ENCODE data around the gene PIGL. TPM values are rescaled to one million over a fixed set of nuclear protein-coding genes. Genes with fewer than 3 reads are reported as not detected.

The PIGL gene
- total RNA-seq, 1 donor from 2014 or later: 56.6 TPM

- intact Hi-C loops (cut with micrococcal nuclease): no loop called here
These were observed 45.2 kb downstream of the PIGL start for GRCh38 chr17:16262201-16262600.

DNA sequence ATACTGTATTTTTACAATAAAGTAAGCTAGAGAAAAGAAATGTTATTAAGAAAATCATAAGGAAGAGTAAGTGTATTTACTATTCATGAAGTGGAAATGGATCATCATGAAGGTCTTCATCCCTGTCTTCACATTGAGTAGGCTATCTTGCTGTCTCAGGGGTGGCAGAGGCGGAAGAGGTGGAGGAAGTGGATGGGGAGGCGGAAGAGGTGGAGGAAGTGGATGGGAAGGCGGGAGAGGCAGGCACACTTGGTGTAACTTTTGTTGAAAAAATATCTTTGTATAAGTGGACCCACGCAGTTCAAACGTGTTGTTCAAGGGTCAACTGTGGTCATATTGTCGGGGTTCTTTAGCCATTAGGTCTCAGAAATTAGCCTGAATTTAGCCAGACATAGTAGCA lies 50.2 kb downstream of the PIGL start:
- H3K27ac Mint-ChIP-seq: peak overlapping the region; percentile 86
- CTCF ChIA-PET: no interaction called here
- DNase-seq (no peak), ATAC-seq (ENCODE audit: low read depth) (no peak)
- POLR2A ChIA-PET: interaction anchor here (0.6 to 4.2 kb wide), 4 partner anchors 19 to 114 kb away, joined by 6 to 47 read pairs (median 9); partner anchors contain the start of genes NCOR1 and PIGL
- no peaks in the 10 kb centered on the region for H3K36me3 Mint-ChIP-seq (ENCODE audit: low read depth)
- peaks cover 33% of the 10 kb centered on the region for H3K4me1 Mint-ChIP-seq
- TF ChIP-seq, protein P1, sequence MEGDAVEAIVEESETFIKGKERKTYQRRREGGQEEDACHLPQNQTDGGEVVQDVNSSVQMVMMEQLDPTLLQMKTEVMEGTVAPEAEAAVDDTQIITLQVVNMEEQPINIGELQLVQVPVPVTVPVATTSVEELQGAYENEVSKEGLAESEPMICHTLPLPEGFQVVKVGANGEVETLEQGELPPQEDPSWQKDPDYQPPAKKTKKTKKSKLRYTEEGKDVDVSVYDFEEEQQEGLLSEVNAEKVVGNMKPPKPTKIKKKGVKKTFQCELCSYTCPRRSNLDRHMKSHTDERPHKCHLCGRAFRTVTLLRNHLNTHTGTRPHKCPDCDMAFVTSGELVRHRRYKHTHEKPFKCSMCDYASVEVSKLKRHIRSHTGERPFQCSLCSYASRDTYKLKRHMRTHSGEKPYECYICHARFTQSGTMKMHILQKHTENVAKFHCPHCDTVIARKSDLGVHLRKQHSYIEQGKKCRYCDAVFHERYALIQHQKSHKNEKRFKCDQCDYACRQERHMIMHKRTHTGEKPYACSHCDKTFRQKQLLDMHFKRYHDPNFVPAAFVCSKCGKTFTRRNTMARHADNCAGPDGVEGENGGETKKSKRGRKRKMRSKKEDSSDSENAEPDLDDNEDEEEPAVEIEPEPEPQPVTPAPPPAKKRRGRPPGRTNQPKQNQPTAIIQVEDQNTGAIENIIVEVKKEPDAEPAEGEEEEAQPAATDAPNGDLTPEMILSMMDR (IDR thresholded peaks at IDR 0.05): no peak
- H3K4me3 Mint-ChIP-seq: peak overlapping the region; percentile 28
- H3K9me3 Mint-ChIP-seq: no peaks in the 10 kb centered on the region
- H3K27me3 Mint-ChIP-seq: no peaks in the 10 kb centered on the region
- intact Hi-C loops (cut with micrococcal nuclease): no loop called here

More at GRCh38 chr17:16262201-16262600, 45.2 kb downstream of the PIGL start:
- no peak for ATAC-seq (ENCODE audit: low read depth)
- no peak overlapping the region for H3K4me3 Mint-ChIP-seq
- H3K27ac Mint-ChIP-seq: no peak overlapping the region
- no peaks in the 10 kb centered on the region for H3K27me3 Mint-ChIP-seq
- peaks cover 13% of the 10 kb centered on the region for H3K4me1 Mint-ChIP-seq
- H3K36me3 Mint-ChIP-seq (ENCODE audit: low read depth): no peaks in the 10 kb centered on the region
- no peak for DNase-seq
- POLR2A ChIA-PET: no interaction called here
- H3K9me3 Mint-ChIP-seq: no peaks in the 10 kb centered on the region
- TF ChIP-seq, protein P1 (IDR thresholded peaks at IDR 0.05): no peak
- CTCF ChIA-PET: no interaction called here

DNA sequence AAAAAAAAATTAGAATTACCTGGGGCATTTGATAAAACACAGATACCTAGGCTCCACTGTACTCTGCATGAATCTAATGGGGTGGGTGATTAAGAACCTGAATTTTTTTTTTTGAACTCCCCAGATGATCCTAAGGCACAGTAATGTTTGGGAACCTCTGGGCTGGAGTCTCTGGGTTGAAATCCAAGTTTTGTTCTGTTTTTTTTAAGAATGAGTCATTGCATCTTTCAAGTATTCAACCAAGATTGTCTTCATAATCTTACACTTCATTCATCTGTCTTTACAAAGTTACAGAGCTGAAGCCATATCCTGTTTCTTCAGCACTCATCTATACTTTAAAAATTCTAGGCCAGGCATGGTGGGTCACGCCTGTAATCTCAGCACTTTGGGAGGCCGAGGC lies 52.6 kb downstream of the PIGL start:
- no peak overlapping the region for H3K4me3 Mint-ChIP-seq
- no peak for DNase-seq
- H3K36me3 Mint-ChIP-seq (ENCODE audit: low read depth): no peaks in the 10 kb centered on the region
- no peaks in the 10 kb centered on the region for H3K27me3 Mint-ChIP-seq
- intact Hi-C loops (cut with micrococcal nuclease): no loop called here
- no peaks in the 10 kb centered on the region for H3K9me3 Mint-ChIP-seq
- TF ChIP-seq, protein P1 (IDR thresholded peaks at IDR 0.05): no peak
- no peak for ATAC-seq (ENCODE audit: low read depth)
- ChIA-PET CTCF (no interaction called here), POLR2A (interaction anchor here (0.7 to 4.2 kb wide), 2 partner anchors 17 to 149 kb away, joined by 10 to 47 read pairs; no protein-coding TSS in a partner anchor)
- H3K4me1 Mint-ChIP-seq: peaks cover 33% of the 10 kb centered on the region
- H3K27ac Mint-ChIP-seq: no peak overlapping the region

- ATAC-seq (ENCODE audit: low read depth) (no peak), DNase-seq (no peak)
- Mint-ChIP-seq H3K4me3 (no peak overlapping the region), H3K27ac (no peak overlapping the region), H3K36me3 (ENCODE audit: low read depth) (peaks cover 4% of the 10 kb centered on the region), H3K4me1 (peaks cover 19% of the 10 kb centered on the region), H3K9me3 (peaks cover 2% of the 10 kb centered on the region), H3K27me3 (no peaks in the 10 kb centered on the region)
- intact Hi-C loops (cut with micrococcal nuclease): no loop called here
- POLR2A ChIA-PET: interaction anchor here (1.3 kb wide), 1 partner anchor 14 kb away, joined by 3 read pairs; no protein-coding TSS in a partner anchor
- CTCF ChIA-PET: no interaction called here
- TF ChIP-seq, protein P1 (IDR thresholded peaks at IDR 0.05): no peak
These were observed 55.3 kb downstream of the PIGL start for GRCh38 chr17:16272111-16272840.

DNA sequence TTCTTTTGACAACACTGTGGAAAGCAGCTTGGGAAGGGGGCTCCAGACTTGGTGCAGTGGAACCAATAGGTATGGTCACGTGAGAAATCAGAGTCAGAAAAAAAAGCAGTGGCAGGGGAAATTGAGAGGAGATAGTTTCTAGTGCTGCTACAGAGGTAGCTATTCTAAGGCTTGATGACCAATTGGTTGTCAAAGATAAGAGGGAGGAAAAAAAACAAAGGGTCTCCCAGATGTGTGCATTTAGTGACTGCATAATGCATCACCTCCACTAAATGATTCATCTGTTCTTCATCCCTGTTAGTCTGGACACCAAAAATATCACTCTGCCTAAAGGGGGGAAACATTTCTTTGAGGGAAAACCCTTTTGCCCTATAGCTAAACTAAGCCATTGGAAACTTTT lies 56.5 kb downstream of the PIGL start:
- ChIA-PET CTCF (interaction anchor here (0.8 kb wide), 1 partner anchor 10 kb away, joined by 3 read pairs; no protein-coding TSS in a partner anchor), POLR2A (interaction anchor here (1.2 kb wide), 1 partner anchor 12 kb away, joined by 4 read pairs; no protein-coding TSS in a partner anchor)
- H3K36me3 Mint-ChIP-seq (ENCODE audit: low read depth): peaks cover 5% of the 10 kb centered on the region
- H3K27me3 Mint-ChIP-seq: no peaks in the 10 kb centered on the region
- DNase-seq (no peak), ATAC-seq (ENCODE audit: low read depth) (no peak)
- peaks cover 7% of the 10 kb centered on the region for H3K4me1 Mint-ChIP-seq
- peaks cover 2% of the 10 kb centered on the region for H3K9me3 Mint-ChIP-seq
- H3K27ac Mint-ChIP-seq: no peak overlapping the region
- no peak overlapping the region for H3K4me3 Mint-ChIP-seq
- intact Hi-C loops (cut with micrococcal nuclease): no loop called here
- TF ChIP-seq, protein P1 (IDR thresholded peaks at IDR 0.05): no peak

Measured in activated B cell treated with CpG ODN at 0.5 μM for 24 hours (primary cell).